Inflammatory macrophage treated with lipopolysaccharide for 4 hours (primary cell): ENCODE measurements around the gene GNG12.

Experiments used
- DNase-seq: peaks from one replicate; pipeline ENCODE4 v3.0.0-alpha.2; 2020

The GNG12 gene

GRCh38 chr1:67839826-67840225, 6.6 kb upstream of the GNG12 start:
- no peak for DNase-seq

GRCh38 chr1:67838180-67838910, 5.1 kb upstream of the GNG12 start:
- no peak for DNase-seq

- DNase-seq = no peak
Measured at GRCh38 chr1:67836769-67837168, 3.5 kb upstream of the GNG12 start.

- no peak for DNase-seq
Measured at GRCh38 chr1:67835663-67836452, 2.6 kb upstream of the GNG12 start.

GRCh38 chr1:67834246-67834877, 1.1 kb upstream of the GNG12 start:
- no peak for DNase-seq

GRCh38 chr1:67833602-67833940, 304 bp upstream of the GNG12 start:
- no peak for DNase-seq

DNA sequence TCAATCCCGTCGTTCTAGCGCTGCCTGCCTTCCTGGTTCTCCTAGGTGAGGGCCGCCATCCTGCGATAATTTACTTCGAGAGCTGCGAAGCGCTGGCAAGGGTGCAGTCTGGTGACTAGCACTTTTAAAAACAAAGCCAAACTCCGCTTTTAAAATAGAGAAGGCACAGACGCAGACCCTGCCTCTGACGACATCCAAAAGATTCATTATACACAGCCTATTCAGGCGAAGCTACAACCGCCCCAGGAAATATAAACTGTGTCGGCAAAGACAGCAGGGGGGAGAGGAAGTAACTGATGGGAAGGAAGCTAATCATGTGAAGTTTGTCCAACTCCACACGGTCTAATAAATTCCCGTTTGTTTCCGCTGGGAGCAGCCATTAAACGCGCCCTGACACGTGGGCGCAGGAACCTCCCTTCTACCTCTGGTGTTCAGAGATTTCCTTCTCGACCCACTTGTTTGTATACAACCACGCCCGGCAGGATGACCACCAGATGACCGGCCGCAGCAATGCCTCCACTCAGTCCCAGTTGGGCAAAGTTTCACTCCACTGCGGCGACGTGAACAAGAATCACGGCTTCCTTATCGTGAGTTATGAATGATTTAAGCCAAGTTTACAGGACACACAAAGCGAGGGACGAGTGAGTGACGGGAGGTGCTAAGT, 1.3 kb downstream of the GNG12 start:
- peak; percentile 35 for DNase-seq

- no peak for DNase-seq
Measured at GRCh38 chr1:67830928-67831830, 2.1 kb downstream of the GNG12 start.

DNA sequence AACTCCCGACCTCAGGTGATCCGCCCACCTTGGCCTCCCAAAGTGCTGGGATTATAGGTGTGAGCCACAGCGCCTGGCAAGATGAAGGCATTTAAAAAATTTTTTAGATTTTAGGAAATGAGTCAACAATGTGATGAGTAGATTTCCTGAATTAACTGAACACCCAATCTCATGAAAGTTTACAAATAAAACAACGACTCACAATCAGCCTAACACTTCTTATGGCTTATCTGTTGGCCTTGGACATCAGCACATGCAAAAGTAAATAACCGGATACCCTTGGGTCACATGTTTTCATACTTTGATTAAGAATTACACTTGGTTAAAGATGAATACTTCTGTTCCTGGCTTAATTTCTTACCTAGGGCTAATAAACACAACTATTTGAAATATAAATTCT, 3.0 kb downstream of the GNG12 start:
- no peak for DNase-seq

GRCh38 chr1:67827688-67828087, 5.6 kb downstream of the GNG12 start:
- DNase-seq = no peak

DNA sequence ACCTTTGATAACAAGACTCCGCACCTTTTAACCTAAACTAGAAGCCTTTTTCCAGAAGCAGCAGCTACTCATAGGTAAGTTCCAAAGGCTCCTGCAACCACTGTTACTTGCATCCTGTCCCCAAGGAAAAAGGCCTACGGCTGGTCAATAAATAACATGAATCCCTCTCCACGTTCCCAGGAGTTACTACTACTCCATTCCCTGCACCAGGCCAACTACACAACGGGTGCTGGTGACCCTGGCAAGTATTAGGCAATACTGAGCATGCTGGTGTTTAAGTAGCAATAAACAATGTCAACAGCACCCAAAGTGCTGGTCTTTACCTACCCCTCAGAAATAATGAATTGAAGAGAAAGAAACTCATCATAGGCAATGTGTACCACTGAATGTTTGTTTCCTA, 7.7 kb downstream of the GNG12 start:
- DNase-seq = no peak

DNA sequence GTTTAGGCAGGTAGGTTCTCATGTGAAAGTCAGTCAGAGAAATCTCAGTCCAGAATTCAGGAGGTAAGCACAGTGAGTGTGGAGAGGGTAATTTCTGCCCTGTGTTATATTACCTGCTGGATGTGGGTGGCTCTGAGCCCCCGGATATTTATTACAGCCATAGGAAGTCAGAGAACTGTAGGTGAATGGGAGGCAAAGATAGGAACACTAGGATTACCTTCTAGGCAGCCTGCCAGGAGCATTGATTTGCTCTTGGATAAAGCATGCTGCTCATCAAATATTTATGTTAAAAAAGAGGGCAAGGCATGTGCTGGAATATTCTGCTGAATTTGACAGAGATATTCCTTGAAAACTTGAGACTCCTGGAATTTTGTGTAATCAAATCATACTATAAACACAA, 8.5 kb downstream of the GNG12 start:
- no peak for DNase-seq

DNA sequence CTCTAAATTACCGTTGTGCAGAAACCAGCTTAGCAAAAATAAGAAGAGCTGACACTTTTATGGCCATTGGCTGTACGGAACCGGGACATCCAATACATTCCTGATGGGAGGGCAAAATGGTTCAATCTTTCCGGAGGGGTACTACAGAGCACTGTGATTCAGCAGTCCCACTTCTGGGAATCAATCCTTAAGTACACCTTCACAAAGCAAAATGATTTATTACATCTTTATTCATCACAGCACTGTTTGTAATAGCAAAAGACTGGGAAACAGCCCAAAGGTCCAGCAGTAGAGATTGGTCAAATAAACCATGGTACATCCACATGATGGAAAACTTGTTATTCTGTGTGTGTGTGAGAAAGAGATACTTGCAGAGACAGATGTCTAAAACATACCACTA, 9.7 kb downstream of the GNG12 start:
- DNase-seq = no peak

- DNase-seq = no peak
Measured at GRCh38 chr1:67821263-67821662, 12.0 kb downstream of the GNG12 start.

DNA sequence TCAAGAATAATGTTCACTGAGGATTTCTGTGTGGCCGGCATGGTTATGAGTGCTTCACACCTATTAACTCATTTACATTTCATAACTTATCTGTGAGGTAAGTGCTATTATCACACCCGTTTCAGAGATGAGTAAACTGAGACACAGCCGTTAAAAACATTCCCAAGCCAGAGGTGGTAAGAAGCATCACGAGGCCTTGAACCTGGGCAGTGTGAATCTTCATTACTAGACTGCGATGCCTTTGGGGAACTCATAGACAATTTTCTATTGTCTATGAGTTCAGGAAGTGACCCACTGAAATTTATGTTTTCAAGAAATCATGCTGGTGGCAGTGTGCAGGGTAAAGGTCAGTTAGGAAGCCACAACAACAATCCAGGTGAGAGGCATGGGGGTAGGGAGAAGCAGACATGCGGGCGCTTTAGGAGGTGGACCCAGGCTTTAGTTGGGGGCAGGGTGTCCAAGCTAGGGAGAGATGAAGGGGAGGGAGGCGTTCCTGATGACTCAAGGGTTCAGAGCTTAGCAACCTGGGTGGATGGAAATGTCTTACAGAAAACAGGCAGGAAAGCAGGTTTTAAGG, 14.5 kb downstream of the GNG12 start:
- DNase-seq = no peak

- no peak for DNase-seq
Measured at GRCh38 chr1:67818162-67818561, 15.1 kb downstream of the GNG12 start.

DNA sequence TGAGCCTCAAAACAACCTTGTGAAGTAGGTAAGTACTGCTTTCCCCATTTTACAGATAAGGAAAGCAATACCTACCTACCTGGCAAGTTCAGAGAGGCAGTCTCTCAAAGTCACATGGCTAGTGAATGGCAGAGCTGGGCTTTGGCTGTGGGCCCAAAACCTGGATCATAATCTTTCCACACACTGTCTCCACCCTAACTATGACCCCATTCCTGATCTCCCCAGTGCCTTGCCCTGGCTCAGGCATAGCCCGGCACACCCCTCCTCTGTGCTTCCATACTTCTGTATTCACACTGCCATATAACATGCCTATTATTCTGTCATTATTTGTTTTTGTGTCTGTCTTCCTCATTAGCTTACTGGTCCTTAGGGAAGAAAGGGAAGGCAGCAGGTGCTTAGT, 15.9 kb downstream of the GNG12 start:
- DNase-seq = no peak

DNA sequence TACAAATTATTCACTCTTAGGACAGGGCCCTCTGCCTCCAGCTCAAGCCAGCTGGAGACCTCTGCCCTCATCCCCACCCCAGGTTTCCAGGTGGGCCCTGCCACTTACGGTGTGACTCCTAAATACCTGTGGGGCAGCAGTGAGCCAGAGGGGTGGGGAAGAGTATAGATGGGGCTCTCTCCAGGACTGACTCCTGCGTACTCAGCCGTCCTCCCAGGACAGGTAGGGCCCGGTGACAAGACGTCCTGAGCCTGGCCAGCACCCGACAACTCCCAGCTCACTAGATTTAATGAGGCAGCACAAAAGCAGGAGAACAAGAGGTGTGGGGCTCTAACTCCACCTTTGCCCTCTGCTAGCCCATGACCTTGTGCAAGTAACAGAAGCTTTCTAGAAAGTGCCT, 16.8 kb downstream of the GNG12 start:
- no peak for DNase-seq

- DNase-seq = no peak
Measured at GRCh38 chr1:67816095-67816475, 17.2 kb downstream of the GNG12 start.

DNA sequence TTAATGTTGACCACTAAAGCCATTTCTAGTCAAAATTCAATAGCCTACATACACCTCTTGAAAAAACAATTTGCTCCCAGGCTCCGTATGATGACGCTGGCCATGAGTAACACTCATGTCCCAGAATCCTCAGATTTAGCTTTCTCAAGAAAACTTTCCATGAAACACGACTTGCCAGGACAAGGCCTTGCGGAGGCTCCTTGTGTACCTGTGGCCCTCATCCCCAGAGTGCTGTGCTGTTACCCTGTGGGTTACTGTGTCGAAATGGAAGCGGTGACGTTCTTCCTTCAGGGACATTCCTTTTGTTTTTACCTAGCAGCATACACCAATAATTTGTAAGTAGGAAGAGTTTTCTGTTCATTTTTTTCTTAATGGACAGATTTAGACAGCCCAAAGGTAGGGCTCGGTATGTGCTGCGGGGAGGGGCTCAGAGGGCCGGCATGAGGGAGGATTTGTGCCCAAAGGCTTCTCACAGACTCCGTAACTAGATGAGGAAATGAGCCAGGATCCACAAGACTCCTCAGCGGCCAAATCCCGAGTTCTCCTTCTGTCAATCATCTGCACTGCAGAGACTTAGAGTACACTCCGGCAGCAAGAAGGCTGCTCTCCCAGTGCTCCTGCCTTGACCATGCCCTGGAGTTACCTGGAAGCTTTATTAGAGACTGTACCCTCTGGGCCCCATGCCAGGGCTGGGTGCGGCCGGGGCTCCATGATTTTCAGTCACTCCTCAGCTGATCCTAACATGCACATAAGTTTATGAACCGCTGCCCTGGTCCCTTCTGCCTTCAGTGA, 17.8 kb downstream of the GNG12 start:
- DNase-seq = no peak

DNA sequence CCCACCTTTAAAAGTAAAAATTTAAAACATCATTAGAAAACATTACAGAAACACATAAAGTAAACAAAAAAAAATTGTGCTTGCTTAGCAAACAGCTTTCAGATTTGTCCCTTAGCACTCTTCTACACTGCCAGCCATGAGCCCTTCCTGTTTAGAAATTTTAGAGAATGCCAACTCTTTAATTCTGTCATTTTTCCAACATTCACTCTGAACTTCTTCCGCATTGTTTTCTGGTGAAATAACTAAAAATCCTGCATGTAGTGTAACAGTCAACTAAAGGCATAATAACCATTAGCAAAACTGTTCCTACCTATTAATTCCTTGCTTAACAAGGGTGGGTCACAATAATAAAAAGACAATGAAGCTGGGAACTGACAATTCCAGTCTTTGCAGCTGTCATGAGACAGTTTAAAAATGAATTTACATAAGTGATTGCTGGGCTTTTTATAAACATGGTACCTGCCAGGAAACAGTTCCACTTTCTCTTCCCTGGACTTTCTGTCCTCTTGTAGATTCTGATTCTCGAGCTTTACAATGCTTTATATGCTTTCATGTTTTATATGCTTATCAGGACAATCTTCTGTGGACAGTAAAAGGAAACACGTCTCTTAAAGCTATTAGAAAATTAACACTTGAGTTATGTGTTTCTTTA, 19.0 kb downstream of the GNG12 start:
- DNase-seq = no peak
